HepG2 (cell line): ENCODE results near the gene ASXL1. TPM values are rescaled to one million over a fixed set of nuclear protein-coding genes. Genes with fewer than 3 reads are reported as not detected.

ENCODE experiments used
- BORCS8-MEF2B ChIP-seq: sonication (generic); formaldehyde crosslinking; IDR thresholded peaks from 2 replicates; pipeline ENCODE4 v1.8.0; 2022; ENCODE audit warnings: mild to moderate bottlenecking, missing genetic modification reagents
- CAMTA2 ChIP-seq: sonication (generic); formaldehyde crosslinking; IDR thresholded peaks from 2 replicates; pipeline ENCODE4 v1.4.0; 2020; ENCODE audit warnings: mild to moderate bottlenecking, missing genetic modification reagents, borderline replicate concordance
- ETV5 ChIP-seq: IDR thresholded peaks from 2 replicates; pipeline ENCODE4 v1.6.1; 2018; ENCODE audit warnings: missing biosample characterization, missing genetic modification reagents, inconsistent platforms, borderline replicate concordance
- ETV6 ChIP-seq: sonication (generic); formaldehyde crosslinking; conservative IDR thresholded peaks from 2 replicates; pipeline ENCODE4 v1.4.0; 2020; ENCODE audit warnings: missing genetic modification reagents
- FOSL1 ChIP-seq: sonication (generic); formaldehyde crosslinking; IDR thresholded peaks from 2 replicates; pipeline ENCODE4 v1.9.0; 2021; ENCODE audit warnings: missing genetic modification reagents, borderline replicate concordance
- FOXC1 ChIP-seq: sonication (generic); formaldehyde crosslinking; IDR thresholded peaks from 2 replicates; pipeline ENCODE4 v1.8.0; 2022; ENCODE audit warnings: mild to moderate bottlenecking, missing genetic modification reagents, borderline replicate concordance
- KDM2A ChIP-seq: sonication (generic); formaldehyde crosslinking; IDR thresholded peaks from 2 replicates; pipeline ENCODE4 v1.4.0; 2020; ENCODE audit warnings: low read depth, missing genetic modification reagents, borderline replicate concordance
- NFRKB ChIP-seq: fragments of 450-650 bp; IDR thresholded peaks from 2 replicates; pipeline ENCODE4 v1.6.1; 2017
- NKX3-1 ChIP-seq: sonication (generic); formaldehyde crosslinking; IDR thresholded peaks from 2 replicates; pipeline ENCODE4 v1.5.0; 2020; ENCODE audit warnings: missing genetic modification reagents
- RBM39 ChIP-seq: fragments of 200-400 bp; formaldehyde crosslinking; IDR thresholded peaks from one replicate; pipeline ENCODE4 v1.6.1; 2018; ENCODE audit warnings: antibody characterized with exemption, mild to moderate bottlenecking, low read depth, low read length; ENCODE audit not compliant: poor library complexity, severe bottlenecking
- SIN3B ChIP-seq: fragments of 150-350 bp; IDR thresholded peaks from 2 replicates; pipeline ENCODE4 v1.6.1; 2014; ENCODE audit warnings: low read length
- ZBTB7B ChIP-seq: sonication (generic); formaldehyde crosslinking; IDR thresholded peaks from 2 replicates; pipeline ENCODE4 v1.4.0; 2020; ENCODE audit warnings: missing genetic modification reagents
- ZNF207 ChIP-seq: fragments of 450-650 bp; IDR thresholded peaks from 2 replicates; pipeline ENCODE4 v1.6.1; 2016; ENCODE audit warnings: antibody characterized with exemption, borderline replicate concordance
- ZNF451 ChIP-seq: sonication (generic); formaldehyde crosslinking; IDR thresholded peaks from 2 replicates; pipeline ENCODE4 v1.5.0; 2020; ENCODE audit warnings: mild to moderate bottlenecking, missing genetic modification reagents
- ZNF552 ChIP-seq: sonication (generic); formaldehyde crosslinking; IDR thresholded peaks from 2 replicates; pipeline ENCODE4 v1.9.0; 2022; ENCODE audit warnings: missing genetic modification reagents, mild to moderate bottlenecking, borderline replicate concordance
- ZNF562 ChIP-seq: sonication (generic); formaldehyde crosslinking; IDR thresholded peaks from 2 replicates; pipeline ENCODE4 v1.8.0; 2022; ENCODE audit warnings: missing genetic modification reagents, borderline replicate concordance
- ZNF609 ChIP-seq: sonication (generic); formaldehyde crosslinking; IDR thresholded peaks from 2 replicates; pipeline ENCODE4 v1.4.0; 2020; ENCODE audit warnings: mild to moderate bottlenecking, missing genetic modification reagents, borderline replicate concordance
- ZZZ3 ChIP-seq: sonication (generic); formaldehyde crosslinking; IDR thresholded peaks from 2 replicates; pipeline ENCODE4 v1.4.0; 2020; ENCODE audit warnings: missing genetic modification reagents, mild to moderate bottlenecking, borderline replicate concordance
- polyA plus RNA-seq, 8 experiments: library from polyadenylated mRNA; depleted of rRNA in 3 of 8; stranded (reverse) in 7 of 8; unstranded in 1 of 8; fragments of >200 nt; fragmentation: Illumina TruSeq in 4 of 8; extraction: Trizol in 4 of 8; gene quantifications; 2 replicates each; pipeline versions ENCODE4 v1.2.1 to v1.2.3, GENCODE V29; 2011 to 2016; ENCODE audit warnings: low read depth in 4 of 8, missing spikeins in 1 of 8, mixed read lengths in 1 of 8; ENCODE audit not compliant: insufficient read depth in 1 of 8
- total RNA-seq, 5 experiments: library from RNA; depleted of rRNA; stranded (reverse); fragments of >200 nt; fragmentation: Illumina TruSeq; extraction: Trizol; gene quantifications; 2 replicates each; pipeline ENCODE4 v1.2.3, GENCODE V29; 2016; ENCODE audit warnings: low read depth in 1 of 5
- TF ChIP-seq, protein P1 (sequence below): sonication (generic); formaldehyde crosslinking; IDR thresholded peaks from 2 replicates; pipeline ENCODE4 v1.4.0; 2020; ENCODE audit warnings: missing genetic modification reagents
- TF ChIP-seq, protein P2 (sequence below): sonication (generic); formaldehyde crosslinking; IDR thresholded peaks from 2 replicates; pipeline ENCODE4 v1.9.0; 2021; ENCODE audit warnings: missing genetic modification reagents, borderline replicate concordance

Gene ASXL1
- total and polyA plus RNA-seq, 2 of the 13 experiments (the other 11 are each of a cell fraction or from before 2014, with no cell fraction given), result 62.1 to 74.8 TPM

- TF ChIP-seq, protein P1, sequence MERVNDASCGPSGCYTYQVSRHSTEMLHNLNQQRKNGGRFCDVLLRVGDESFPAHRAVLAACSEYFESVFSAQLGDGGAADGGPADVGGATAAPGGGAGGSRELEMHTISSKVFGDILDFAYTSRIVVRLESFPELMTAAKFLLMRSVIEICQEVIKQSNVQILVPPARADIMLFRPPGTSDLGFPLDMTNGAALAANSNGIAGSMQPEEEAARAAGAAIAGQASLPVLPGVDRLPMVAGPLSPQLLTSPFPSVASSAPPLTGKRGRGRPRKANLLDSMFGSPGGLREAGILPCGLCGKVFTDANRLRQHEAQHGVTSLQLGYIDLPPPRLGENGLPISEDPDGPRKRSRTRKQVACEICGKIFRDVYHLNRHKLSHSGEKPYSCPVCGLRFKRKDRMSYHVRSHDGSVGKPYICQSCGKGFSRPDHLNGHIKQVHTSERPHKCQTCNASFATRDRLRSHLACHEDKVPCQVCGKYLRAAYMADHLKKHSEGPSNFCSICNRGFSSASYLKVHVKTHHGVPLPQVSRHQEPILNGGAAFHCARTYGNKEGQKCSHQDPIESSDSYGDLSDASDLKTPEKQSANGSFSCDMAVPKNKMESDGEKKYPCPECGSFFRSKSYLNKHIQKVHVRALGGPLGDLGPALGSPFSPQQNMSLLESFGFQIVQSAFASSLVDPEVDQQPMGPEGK, result peak; percentile 87
- TF ChIP-seq ETV6 (0 out of 2 replicates have a peak, but pooled peaks have one; percentile 30), ZNF451 (peak; percentile 18; the same call in 1 of the 2 replicates), ZNF207 (no peak), CAMTA2 (CRISPR knock-in tag) (peak; percentile 85), ZNF562 (CRISPR knock-in tag) (no peak), NKX3-1 (CRISPR knock-in tag) (peak; percentile 80; the same call in 1 of the 2 replicates), ETV5 (CRISPR knock-in tag) (peak; percentile 48), ZZZ3 (CRISPR knock-in tag) (no peak; the same call in 1 of the 2 replicates), BORCS8-MEF2B (CRISPR knock-in tag) (no peak; the same call in 1 of the 2 replicates), ZNF609 (CRISPR knock-in tag) (peak; percentile 74), FOXC1 (CRISPR knock-in tag) (peak; percentile 47; the same call in 1 of the 2 replicates), ZBTB7B (CRISPR knock-in tag) (peak; percentile 73), RBM39 (peak; percentile 66), NFRKB (no peak), KDM2A (CRISPR knock-in tag) (0 out of 2 replicates have a peak, but pooled peaks have one; percentile 32), ZNF552 (CRISPR knock-in tag) (0 out of 2 replicates have a peak, but pooled peaks have one; percentile 14), FOSL1 (CRISPR knock-in tag) (no peak), SIN3B (no peak)
- TF ChIP-seq, protein P2, sequence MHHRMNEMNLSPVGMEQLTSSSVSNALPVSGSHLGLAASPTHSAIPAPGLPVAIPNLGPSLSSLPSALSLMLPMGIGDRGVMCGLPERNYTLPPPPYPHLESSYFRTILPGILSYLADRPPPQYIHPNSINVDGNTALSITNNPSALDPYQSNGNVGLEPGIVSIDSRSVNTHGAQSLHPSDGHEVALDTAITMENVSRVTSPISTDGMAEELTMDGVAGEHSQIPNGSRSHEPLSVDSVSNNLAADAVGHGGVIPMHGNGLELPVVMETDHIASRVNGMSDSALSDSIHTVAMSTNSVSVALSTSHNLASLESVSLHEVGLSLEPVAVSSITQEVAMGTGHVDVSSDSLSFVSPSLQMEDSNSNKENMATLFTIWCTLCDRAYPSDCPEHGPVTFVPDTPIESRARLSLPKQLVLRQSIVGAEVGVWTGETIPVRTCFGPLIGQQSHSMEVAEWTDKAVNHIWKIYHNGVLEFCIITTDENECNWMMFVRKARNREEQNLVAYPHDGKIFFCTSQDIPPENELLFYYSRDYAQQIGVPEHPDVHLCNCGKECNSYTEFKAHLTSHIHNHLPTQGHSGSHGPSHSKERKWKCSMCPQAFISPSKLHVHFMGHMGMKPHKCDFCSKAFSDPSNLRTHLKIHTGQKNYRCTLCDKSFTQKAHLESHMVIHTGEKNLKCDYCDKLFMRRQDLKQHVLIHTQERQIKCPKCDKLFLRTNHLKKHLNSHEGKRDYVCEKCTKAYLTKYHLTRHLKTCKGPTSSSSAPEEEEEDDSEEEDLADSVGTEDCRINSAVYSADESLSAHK, result no peak
Measured at GRCh38 chr20:32473231-32474008, 115.3 kb downstream of the ASXL1 start (continued).
